OCI-LY3 (cell line): ENCODE measurements around the gene GRAP2.

Experiments used
- H2AFZ ChIP-seq: fragments of 200-600, 300-600 bp; shearing (Covaris generic); 2 replicates; pipeline ENCODE4 v1.6.0; 2014; ENCODE audit warnings: antibody characterized with exemption, low read depth, low read length
- H3K27ac ChIP-seq: fragments of 200-600, 300-600 bp; sonication (generic); 2 replicates; pipeline ENCODE4 v1.5.1; 2014; ENCODE audit warnings: mild to moderate bottlenecking, low read length, moderate library complexity, mixed read lengths
- H3K27me3 ChIP-seq: fragments of 200-600, 300-600 bp; sonication (generic); 2 replicates; pipeline ENCODE4 v1.6.1; 2014; ENCODE audit warnings: low read depth, low read length, mixed read lengths
- H3K36me3 ChIP-seq: fragments of 200-600, 300-600 bp; sonication (generic); replicated peaks from 2 replicates; pipeline ENCODE3; 2014; ENCODE audit warnings: low read depth, low read length, mixed read lengths
- H3K4me1 ChIP-seq: fragments of 300-600, 200-600 bp; sonication (generic); 2 replicates; pipeline ENCODE4 v1.6.1; 2014; ENCODE audit warnings: low read length, mixed read lengths
- H3K4me2 ChIP-seq: fragments of 200-600, 300-600 bp; sonication (generic); 2 replicates; pipeline ENCODE4 v1.6.1; 2014; ENCODE audit warnings: low read length, mixed read lengths
- H3K4me3 ChIP-seq: fragments of 300-600, 200-600 bp; sonication (generic); 2 replicates; pipeline ENCODE4 v1.5.1; 2014; ENCODE audit warnings: antibody characterized with exemption, mild to moderate bottlenecking, low read length, moderate library complexity
- H3K79me2 ChIP-seq: fragments of 300-600, 200-600 bp; shearing (Covaris generic); 2 replicates; pipeline ENCODE4 v1.6.1; 2014; ENCODE audit warnings: mild to moderate bottlenecking, low read length, mixed read lengths
- H3K9ac ChIP-seq: fragments of 300-600, 200-600 bp; shearing (Covaris generic); 2 replicates; pipeline ENCODE4 v1.6.0; 2014; ENCODE audit warnings: mild to moderate bottlenecking, low read length, moderate library complexity
- H3K9me3 ChIP-seq: fragments of 200-600, 300-600 bp; shearing (Covaris generic); 2 replicates; pipeline ENCODE4 v1.6.1; 2014; ENCODE audit warnings: low read length, mixed read lengths; ENCODE audit not compliant: insufficient read depth
- H4K20me1 ChIP-seq: fragments of 200-600, 300-600 bp; sonication (generic); 2 replicates; pipeline ENCODE4 v1.6.1; 2016; ENCODE audit warnings: low read length, mixed read lengths; ENCODE audit not compliant: insufficient read depth
- CTCF ChIP-seq: fragments of 200-600, 300-600 bp; sonication (generic); IDR thresholded peaks from 2 replicates; pipeline ENCODE4 v1.5.1; 2014; ENCODE audit warnings: antibody characterized with exemption, low read length, low read depth
- EZH2phosphoT487 ChIP-seq: fragments of 200-600 bp; shearing (Covaris generic); IDR thresholded peaks from 2 replicates; pipeline ENCODE4 v1.6.1; 2018; ENCODE audit warnings: antibody characterized with exemption, mixed run types, low read depth

Gene GRAP2

GRCh38 chr22:39938509-39939111 lies 37.7 kb downstream of the GRAP2 start:
- no peaks in the 10 kb centered on the region for H3K36me3 ChIP-seq
- no peaks in the 10 kb centered on the region for H3K9me3 ChIP-seq
- H2AFZ ChIP-seq: no peak overlapping the region
- H3K4me3 ChIP-seq: no peak overlapping the region
- H4K20me1 ChIP-seq: no peaks in the 10 kb centered on the region
- H3K79me2 ChIP-seq: no peaks in the 10 kb centered on the region
- peaks cover 57% of the 10 kb centered on the region for H3K27me3 ChIP-seq
- H3K4me2 ChIP-seq: no peak overlapping the region
- no peak overlapping the region for H3K27ac ChIP-seq
- peaks cover 9% of the 10 kb centered on the region for H3K4me1 ChIP-seq
- TF ChIP-seq CTCF (no peak), EZH2phosphoT487 (no peak)
- no peak overlapping the region for H3K9ac ChIP-seq

- Histone ChIP-seq H3K27ac (no peak overlapping the region), H3K9me3 (no peaks in the 10 kb centered on the region), H3K9ac (no peak overlapping the region), H3K27me3 (peaks cover 45% of the 10 kb centered on the region), H3K4me3 (no peak overlapping the region), H3K79me2 (no peaks in the 10 kb centered on the region), H3K4me1 (peaks cover 9% of the 10 kb centered on the region), H3K4me2 (no peak overlapping the region), H2AFZ (no peak overlapping the region), H4K20me1 (no peaks in the 10 kb centered on the region), H3K36me3 (no peaks in the 10 kb centered on the region)
- TF ChIP-seq CTCF (no peak), EZH2phosphoT487 (no peak)
Observed at GRCh38 chr22:39939830-39940229, 38.9 kb downstream of the GRAP2 start.

- Histone ChIP-seq H2AFZ (no peak overlapping the region), H3K79me2 (no peaks in the 10 kb centered on the region), H4K20me1 (no peaks in the 10 kb centered on the region), H3K27ac (no peak overlapping the region), H3K9me3 (no peaks in the 10 kb centered on the region), H3K27me3 (peaks cover 39% of the 10 kb centered on the region), H3K4me2 (no peak overlapping the region), H3K36me3 (no peaks in the 10 kb centered on the region), H3K4me1 (peaks cover 9% of the 10 kb centered on the region), H3K4me3 (no peak overlapping the region), H3K9ac (no peak overlapping the region)
- TF ChIP-seq CTCF (peak; percentile 60), EZH2phosphoT487 (no peak)
Observed at GRCh38 chr22:39940757-39941305, 39.9 kb downstream of the GRAP2 start.

GRCh38 chr22:39941601-39942000 lies 40.7 kb downstream of the GRAP2 start:
- Histone ChIP-seq H4K20me1 (no peaks in the 10 kb centered on the region), H3K4me2 (no peak overlapping the region), H3K27me3 (peaks cover 32% of the 10 kb centered on the region), H3K4me3 (no peak overlapping the region), H3K4me1 (peaks cover 9% of the 10 kb centered on the region), H3K9ac (no peak overlapping the region), H3K27ac (no peak overlapping the region), H3K9me3 (no peaks in the 10 kb centered on the region), H2AFZ (no peak overlapping the region), H3K36me3 (no peaks in the 10 kb centered on the region), H3K79me2 (no peaks in the 10 kb centered on the region)
- TF ChIP-seq CTCF: no peak
- TF ChIP-seq EZH2phosphoT487: no peak
